HepG2 (cell line): ENCODE data around the gene SCNM1. TPM values are rescaled to one million over a fixed set of nuclear protein-coding genes. Genes with fewer than 3 reads are reported as not detected.
A peak's percentile ranks its signal among the peaks of the same experiment; 100 is the strongest.

ENCODE experiments used
- ATF2 ChIP-seq: sonication (generic); formaldehyde crosslinking; IDR thresholded peaks from 2 replicates; pipeline ENCODE4 v1.4.0; 2020; ENCODE audit warnings: missing genetic modification reagents
- ATF5 ChIP-seq: sonication (generic); formaldehyde crosslinking; IDR thresholded peaks from 2 replicates; pipeline ENCODE4 v1.4.0; 2020; ENCODE audit warnings: mild to moderate bottlenecking, low read depth, missing genetic modification reagents
- CENPX ChIP-seq: sonication (generic); formaldehyde crosslinking; IDR thresholded peaks from 2 replicates; pipeline ENCODE4 v1.9.0; 2021; ENCODE audit warnings: mild to moderate bottlenecking, missing genetic modification reagents, moderate library complexity
- CHCHD3 ChIP-seq: sonication (generic); formaldehyde crosslinking; IDR thresholded peaks from 2 replicates; pipeline ENCODE4 v1.8.0; 2022; ENCODE audit warnings: mild to moderate bottlenecking, missing genetic modification reagents, moderate library complexity
- DPF2 ChIP-seq: sonication (generic); formaldehyde crosslinking; IDR thresholded peaks from 2 replicates; pipeline ENCODE4 v1.4.0; 2020; ENCODE audit warnings: mild to moderate bottlenecking, low read depth, missing genetic modification reagents, borderline replicate concordance
- HMG20B ChIP-seq: conservative IDR thresholded peaks from 2 replicates; pipeline ENCODE4 v1.6.1; 2016; ENCODE audit warnings: missing genetic modification reagents, missing compliant biosample characterization
- MXI1 ChIP-seq: IDR thresholded peaks from 3 replicates; pipeline ENCODE4 v1.6.1; 2012; ENCODE audit warnings: low read depth, low read length, inconsistent platforms, borderline replicate concordance
- NFE2L1 ChIP-seq: sonication (generic); formaldehyde crosslinking; IDR thresholded peaks from 2 replicates; pipeline ENCODE4 v1.4.0; 2020; ENCODE audit warnings: missing genetic modification reagents, mild to moderate bottlenecking, borderline replicate concordance
- NFIC ChIP-seq: IDR thresholded peaks from 2 replicates; pipeline ENCODE4 v1.6.1; 2012; ENCODE audit warnings: mild to moderate bottlenecking, low read length, inconsistent platforms
- NR0B2 ChIP-seq: sonication (generic); formaldehyde crosslinking; IDR thresholded peaks from 2 replicates; pipeline ENCODE4 v1.4.0; 2020; ENCODE audit warnings: mild to moderate bottlenecking, missing genetic modification reagents
- NR2F6 ChIP-seq, 2 experiments: IDR thresholded peaks; 2 replicates each; pipeline ENCODE4 v1.6.1; 2016; ENCODE audit warnings: antibody characterized with exemption in 1 of 2, mild to moderate bottlenecking in 1 of 2
- POLR2A ChIP-seq, 2 experiments: IDR thresholded peaks; 2 replicates each; pipeline ENCODE4 v1.6.1; 2011; ENCODE audit warnings: low read depth in 2 of 2, low read length in 2 of 2, mild to moderate bottlenecking in 1 of 2, moderate library complexity in 1 of 2; ENCODE audit not compliant: insufficient read depth in 1 of 2
- SNRNP70 ChIP-seq: fragments of 200-400 bp; formaldehyde crosslinking; IDR thresholded peaks from 2 replicates; pipeline ENCODE4 v1.6.1; 2017; ENCODE audit warnings: mild to moderate bottlenecking, low read depth, low read length, moderate library complexity
- SOX6 ChIP-seq, 2 experiments: fragments of 450-650 bp in 1 of 2; sonication (generic) in 1 of 2; formaldehyde crosslinking in 1 of 2; IDR thresholded peaks; 2 replicates each; pipeline versions ENCODE4 v1.4.0 to v1.6.1; 2017 to 2020; ENCODE audit warnings: antibody characterized with exemption in 1 of 2, mild to moderate bottlenecking in 1 of 2, missing genetic modification reagents in 1 of 2
- TCF7L2 ChIP-seq: IDR thresholded peaks from 2 replicates; pipeline ENCODE4 v1.6.1; 2011; ENCODE audit warnings: mild to moderate bottlenecking, low read depth, low read length, moderate library complexity
- TSC22D2 ChIP-seq: sonication (generic); formaldehyde crosslinking; IDR thresholded peaks from 2 replicates; pipeline ENCODE4 v1.5.1; 2020; ENCODE audit warnings: missing genetic modification reagents, mild to moderate bottlenecking, borderline replicate concordance
- XBP1 ChIP-seq: sonication (generic); formaldehyde crosslinking; IDR thresholded peaks from 2 replicates; pipeline ENCODE4 v1.5.0; 2020; ENCODE audit warnings: missing genetic modification reagents
- ZFAT ChIP-seq: sonication (generic); formaldehyde crosslinking; conservative IDR thresholded peaks from 2 replicates; pipeline ENCODE4 v1.8.1; 2023; ENCODE audit warnings: missing genetic modification reagents, inconsistent platforms
- ZFY ChIP-seq: sonication (generic); formaldehyde crosslinking; IDR thresholded peaks from 2 replicates; pipeline ENCODE4 v1.4.0; 2020; ENCODE audit warnings: missing genetic modification reagents
- ZMYM2 ChIP-seq: sonication (generic); formaldehyde crosslinking; IDR thresholded peaks from 2 replicates; pipeline ENCODE4 v1.8.0; 2022; ENCODE audit warnings: mild to moderate bottlenecking, missing genetic modification reagents
- ZNF160 ChIP-seq: sonication (generic); formaldehyde crosslinking; IDR thresholded peaks from 2 replicates; pipeline ENCODE4 v1.8.0; 2022; ENCODE audit warnings: mild to moderate bottlenecking, inconsistent platforms, missing genetic modification reagents
- ZNF230 ChIP-seq: sonication (generic); formaldehyde crosslinking; IDR thresholded peaks from 2 replicates; pipeline ENCODE4 v1.4.0; 2020; ENCODE audit warnings: mild to moderate bottlenecking, missing genetic modification reagents
- ZNF784 ChIP-seq: sonication (generic); formaldehyde crosslinking; IDR thresholded peaks from 2 replicates; pipeline ENCODE4 v1.5.1; 2020; ENCODE audit warnings: missing genetic modification reagents, mild to moderate bottlenecking, borderline replicate concordance
- polyA plus RNA-seq, 8 experiments: library from polyadenylated mRNA; depleted of rRNA in 3 of 8; stranded (reverse) in 7 of 8; unstranded in 1 of 8; fragments of >200 nt; fragmentation: Illumina TruSeq in 4 of 8; extraction: Trizol in 4 of 8; gene quantifications; 2 replicates each; pipeline versions ENCODE4 v1.2.1 to v1.2.3, GENCODE V29; 2011 to 2016; ENCODE audit warnings: low read depth in 4 of 8, missing spikeins in 1 of 8, mixed read lengths in 1 of 8; ENCODE audit not compliant: insufficient read depth in 1 of 8
- total RNA-seq, 5 experiments: library from RNA; depleted of rRNA; stranded (reverse); fragments of >200 nt; fragmentation: Illumina TruSeq; extraction: Trizol; gene quantifications; 2 replicates each; pipeline ENCODE4 v1.2.3, GENCODE V29; 2016; ENCODE audit warnings: low read depth in 1 of 5
- TF ChIP-seq, protein P1 (sequence below): sonication (generic); formaldehyde crosslinking; IDR thresholded peaks from 2 replicates; pipeline ENCODE4 v1.5.1; 2020; ENCODE audit warnings: missing genetic modification reagents, mild to moderate bottlenecking, borderline replicate concordance

SCNM1 gene
- total and polyA plus RNA-seq, 2 of the 13 experiments (the other 11 are each of a cell fraction or from before 2014, with no cell fraction given) = 16.3 to 31.5 TPM

DNA sequence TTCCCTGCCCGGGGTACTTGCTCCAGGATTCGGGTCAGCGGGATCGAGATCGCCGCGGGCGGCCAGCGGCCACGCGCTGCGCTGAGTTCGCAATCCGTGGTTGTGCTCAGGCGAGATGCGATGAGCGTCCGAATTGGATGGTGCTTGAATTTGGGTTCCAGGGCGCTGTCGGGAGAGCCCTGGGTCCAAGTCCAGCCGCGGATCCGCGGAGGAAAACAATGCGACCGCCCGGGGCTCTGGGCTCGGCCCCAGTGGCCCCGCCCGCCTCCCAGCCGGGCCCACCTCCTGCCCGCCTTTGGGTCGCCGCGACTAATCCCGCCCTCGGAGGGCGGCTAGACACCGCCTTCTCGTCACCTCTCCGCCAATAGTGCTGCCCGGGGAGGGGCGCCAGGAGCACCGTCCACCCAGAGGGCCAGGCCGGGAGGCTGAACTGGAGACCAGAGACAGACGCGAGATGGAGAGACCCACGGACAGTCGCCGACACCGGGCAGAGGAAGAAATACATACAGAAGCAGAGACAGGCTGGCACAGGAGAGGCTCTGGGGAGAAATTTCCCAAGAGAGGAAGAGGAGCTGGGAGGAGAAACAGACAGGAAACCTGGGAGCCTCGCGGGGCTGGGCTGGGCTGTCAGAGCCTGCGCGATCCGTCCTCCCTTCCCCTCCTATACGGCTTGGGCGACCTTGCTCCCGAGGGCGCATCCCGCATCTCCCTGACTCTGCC lies 19.4 kb upstream of the SCNM1 start, which contains the start of gene SEMA6C (continued):
- TF ChIP-seq SOX6 (IDR thresholded peaks at IDR 0.05) = no peak
- TF ChIP-seq SOX6 (CRISPR knock-in tag; IDR thresholded peaks at IDR 0.05) = peak; percentile 77
- no peak for TF ChIP-seq ZMYM2
- peak; percentile 29; the same call in 1 of the 2 replicates for TF ChIP-seq HMG20B (CRISPR knock-in tag)
- no peak for TF ChIP-seq NFE2L1 (CRISPR knock-in tag)
- TF ChIP-seq ZFAT (CRISPR knock-in tag) = no peak
- no peak for TF ChIP-seq CENPX (CRISPR knock-in tag)
- no peak for TF ChIP-seq NR2F6 (IDR thresholded peaks at IDR 0.05)
- no peak for TF ChIP-seq NR2F6 (CRISPR knock-in tag; IDR thresholded peaks at IDR 0.05)
- TF ChIP-seq ZNF160 = 0 out of 2 replicates have a peak, but pooled peaks have one; percentile 26
- TF ChIP-seq ZNF230 (CRISPR knock-in tag) = no peak
- no peak for TF ChIP-seq ATF2 (CRISPR knock-in tag)
- no peak for TF ChIP-seq XBP1 (CRISPR knock-in tag)
- TF ChIP-seq MXI1 = no peak; the same call in 2 of the 3 replicates
- TF ChIP-seq, protein P1, sequence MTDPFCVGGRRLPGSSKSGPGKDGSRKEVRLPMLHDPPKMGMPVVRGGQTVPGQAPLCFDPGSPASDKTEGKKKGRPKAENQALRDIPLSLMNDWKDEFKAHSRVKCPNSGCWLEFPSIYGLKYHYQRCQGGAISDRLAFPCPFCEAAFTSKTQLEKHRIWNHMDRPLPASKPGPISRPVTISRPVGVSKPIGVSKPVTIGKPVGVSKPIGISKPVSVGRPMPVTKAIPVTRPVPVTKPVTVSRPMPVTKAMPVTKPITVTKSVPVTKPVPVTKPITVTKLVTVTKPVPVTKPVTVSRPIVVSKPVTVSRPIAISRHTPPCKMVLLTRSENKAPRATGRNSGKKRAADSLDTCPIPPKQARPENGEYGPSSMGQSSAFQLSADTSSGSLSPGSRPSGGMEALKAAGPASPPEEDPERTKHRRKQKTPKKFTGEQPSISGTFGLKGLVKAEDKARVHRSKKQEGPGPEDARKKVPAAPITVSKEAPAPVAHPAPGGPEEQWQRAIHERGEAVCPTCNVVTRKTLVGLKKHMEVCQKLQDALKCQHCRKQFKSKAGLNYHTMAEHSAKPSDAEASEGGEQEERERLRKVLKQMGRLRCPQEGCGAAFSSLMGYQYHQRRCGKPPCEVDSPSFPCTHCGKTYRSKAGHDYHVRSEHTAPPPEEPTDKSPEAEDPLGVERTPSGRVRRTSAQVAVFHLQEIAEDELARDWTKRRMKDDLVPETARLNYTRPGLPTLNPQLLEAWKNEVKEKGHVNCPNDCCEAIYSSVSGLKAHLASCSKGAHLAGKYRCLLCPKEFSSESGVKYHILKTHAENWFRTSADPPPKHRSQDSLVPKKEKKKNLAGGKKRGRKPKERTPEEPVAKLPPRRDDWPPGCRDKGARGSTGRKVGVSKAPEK = no peak; the same call in 1 of the 2 replicates
- no peak for TF ChIP-seq ZNF784 (CRISPR knock-in tag)
- TF ChIP-seq ZFY (CRISPR knock-in tag) = peak; percentile 56
- TF ChIP-seq POLR2A (IDR thresholded peaks at IDR 0.05; ENCODE audit: insufficient read depth in 1 of 2, low read depth in 2 of 2, low read length in 2 of 2) = peak; percentile 57 to 89; a peak in 3 of 4 replicates
- TF ChIP-seq NR0B2 (CRISPR knock-in tag) = peak; percentile 32; the same call in 1 of the 2 replicates
- TF ChIP-seq SNRNP70 = no peak
- no peak for TF ChIP-seq ATF5 (CRISPR knock-in tag)
- no peak for TF ChIP-seq CHCHD3 (CRISPR knock-in tag)
- no peak for TF ChIP-seq TCF7L2
- TF ChIP-seq DPF2 (CRISPR knock-in tag) = no peak
- TF ChIP-seq NFIC = no peak
- TF ChIP-seq TSC22D2 = no peak
